ENCODE data around the gene THBS3. TPM values are rescaled to one million over a fixed set of nuclear protein-coding genes. Genes with fewer than 3 reads are reported as not detected.
A peak's percentile ranks its signal among the peaks of the same experiment; 100 is the strongest.

The THBS3 gene
- total and polyA plus RNA-seq, 9 of the 15 experiments (the other 6 are each of a cell fraction or from before 2014, with no cell fraction given): 0.59 to 8.3 (median 3.2) TPM

GRCh38 chr1:155208541-155209311, 1.0 kb upstream of the THBS3 start, which contains the start of gene MTX1 (continued):
- TF ChIP-seq AFF4 (CRISPR knock-in tag; IDR thresholded peaks at IDR 0.05): peak; percentile 83; the same call in 1 of the 2 replicates
- TF ChIP-seq MBD2 (IDR thresholded peaks at IDR 0.05; ENCODE audit: borderline replicate concordance, low read depth): peak; percentile 31; the same call in 1 of the 2 replicates
- no peak for TF ChIP-seq SMARCB1 (IDR thresholded peaks at IDR 0.05; ENCODE audit: insufficient read length, low read depth)
- no peak for TF ChIP-seq MBD1 (CRISPR knock-in tag; IDR thresholded peaks at IDR 0.05)
- peak; percentile 13; the same call in 1 of the 2 replicates for TF ChIP-seq PKNOX1 (IDR thresholded peaks at IDR 0.05)
- TF ChIP-seq NR3C1 (CRISPR knock-in tag; IDR thresholded peaks at IDR 0.05): 0 out of 2 replicates have a peak, but pooled peaks have one; percentile 41
- TF ChIP-seq NR2C2 (CRISPR knock-in tag; IDR thresholded peaks at IDR 0.05): peak; percentile 96
- peak; percentile 100 for TF ChIP-seq NR2C2 (tag; IDR thresholded peaks at IDR 0.05)
- TF ChIP-seq SREBF2 (CRISPR knock-in tag; IDR thresholded peaks at IDR 0.05): no peak
- TF ChIP-seq TBP (optimal IDR thresholded peaks at IDR 0.05; ENCODE audit: low read depth, low read length): peak; percentile 74
- TF ChIP-seq ZNF311 (CRISPR knock-in tag; IDR thresholded peaks at IDR 0.05): no peak
- TF ChIP-seq RFX7 (CRISPR knock-in tag; IDR thresholded peaks at IDR 0.05): no peak
- TF ChIP-seq ADNP (tag; IDR thresholded peaks at IDR 0.05): no peak
- no peak for TF ChIP-seq EWSR1 (IDR thresholded peaks at IDR 0.05; ENCODE audit: borderline replicate concordance, low read depth, partially characterized antibody)
- TF ChIP-seq TSC22D4 (tag; IDR thresholded peaks at IDR 0.05): no peak
- no peak for TF ChIP-seq ZNF282 (CRISPR knock-in tag; IDR thresholded peaks at IDR 0.05)
- TF ChIP-seq ZBTB17 (CRISPR knock-in tag; IDR thresholded peaks at IDR 0.05): peak; percentile 38; the same call in 1 of the 2 replicates
- TF ChIP-seq MYBL2 (IDR thresholded peaks at IDR 0.05; ENCODE audit: low read depth): no peak
- TF ChIP-seq MYBL2 (CRISPR knock-in tag; IDR thresholded peaks at IDR 0.05; ENCODE audit: borderline replicate concordance): no peak
- 0 out of 2 replicates have a peak, but pooled peaks have one; percentile 11 for TF ChIP-seq RHOXF2B (CRISPR knock-in tag; conservative IDR thresholded peaks at IDR 0.05)
- no peak for TF ChIP-seq SRSF9 (IDR thresholded peaks at IDR 0.05; ENCODE audit: borderline replicate concordance, low read depth, low read length)
- TF ChIP-seq CBX8 (IDR thresholded peaks at IDR 0.05; ENCODE audit: borderline replicate concordance, extremely low read depth, low read depth, low read length, poor library complexity, severe bottlenecking): no peak
- TF ChIP-seq SMAD3 (CRISPR knock-in tag; conservative IDR thresholded peaks at IDR 0.05): no peak
